HG03196 (cell line): ENCODE data around the gene WASHC3.
"Not testable (repeated sequence)": the region's sequence is repeated elsewhere in the genome, so short reads cannot be mapped to it uniquely, and the experiment has no call there.

Source experiments
- ATAC-seq: cut with Tn5 transposase; IDR thresholded peaks from one replicate; pipeline ENCODE4 v1.9.1; 2021; ENCODE audit not compliant: unreplicated experiment

Gene WASHC3

GRCh38 chr12:102051431-102051965 is 10.3 kb downstream of the WASHC3 start:
- no peak for ATAC-seq

GRCh38 chr12:102050660-102051430 is 10.9 kb downstream of the WASHC3 start:
- ATAC-seq, result no peak

- peak; percentile 78 for ATAC-seq
These were observed 17.9 kb downstream of the WASHC3 start for GRCh38 chr12:102043928-102044327.

GRCh38 chr12:102033991-102034745 is 27.6 kb downstream of the WASHC3 start:
- no peak for ATAC-seq

- ATAC-seq, result no peak
These were observed 29.9 kb downstream of the WASHC3 start for GRCh38 chr12:102031852-102032251.

GRCh38 chr12:102029141-102029540 is 32.6 kb downstream of the WASHC3 start:
- no peak for ATAC-seq

- ATAC-seq, result no peak
These were observed 35.1 kb downstream of the WASHC3 start for GRCh38 chr12:102026728-102027127.

- no peak for ATAC-seq
These were observed 37.0 kb downstream of the WASHC3 start for GRCh38 chr12:102024765-102025164.

- ATAC-seq, result no peak
These were observed 38.4 kb downstream of the WASHC3 start for GRCh38 chr12:102023343-102023930.

- no peak for ATAC-seq
These were observed 39.5 kb downstream of the WASHC3 start for GRCh38 chr12:102022286-102022685.

GRCh38 chr12:102021540-102022246 is 40.1 kb downstream of the WASHC3 start:
- no peak for ATAC-seq

- not testable (repeated sequence) for ATAC-seq
These were observed 43.2 kb downstream of the WASHC3 start for GRCh38 chr12:102018607-102019006.

GRCh38 chr12:102016472-102016871 is 45.3 kb downstream of the WASHC3 start:
- no peak for ATAC-seq

GRCh38 chr12:102010265-102010994 is 51.4 kb downstream of the WASHC3 start:
- peak; percentile 89 for ATAC-seq

GRCh38 chr12:102009796-102010195 is 52.0 kb downstream of the WASHC3 start:
- ATAC-seq, result no peak

- no peak for ATAC-seq
These were observed 53.1 kb downstream of the WASHC3 start for GRCh38 chr12:102008615-102009126.

- ATAC-seq, result no peak
These were observed 56.5 kb downstream of the WASHC3 start for GRCh38 chr12:102005256-102005655.

GRCh38 chr12:101997102-101997501 is 64.7 kb downstream of the WASHC3 start:
- no peak for ATAC-seq

- ATAC-seq, result no peak
These were observed 66.1 kb downstream of the WASHC3 start for GRCh38 chr12:101995684-101996083.

GRCh38 chr12:101992091-101992490 is 69.7 kb downstream of the WASHC3 start:
- no peak for ATAC-seq
